Nephron progenitor cell (in vitro differentiated cells): Measurements from ENCODE around the gene SYNE2.
A peak's percentile ranks its signal among the peaks of the same experiment; 100 is the strongest.

Experiments
- DNase-seq: peaks from one replicate; pipeline ENCODE4 v3.0.0; 2021
- H3K27ac Mint-ChIP-seq: 2 replicates; pipeline ENCODE4 v1.8.0; 2021; ENCODE audit warnings: mild to moderate bottlenecking, moderate library complexity, mixed read lengths
- H3K27me3 Mint-ChIP-seq: 2 replicates; pipeline ENCODE4 v1.8.0; 2021; ENCODE audit warnings: mild to moderate bottlenecking, low read depth, mixed read lengths; ENCODE audit not compliant: poor library complexity
- H3K36me3 Mint-ChIP-seq: 2 replicates; pipeline ENCODE4 v1.8.0; 2021; ENCODE audit warnings: low read depth, mixed read lengths
- H3K4me1 Mint-ChIP-seq: 2 replicates; pipeline ENCODE4 v1.8.0; 2021; ENCODE audit warnings: mixed read lengths
- H3K4me3 Mint-ChIP-seq: 2 replicates; pipeline ENCODE4 v1.8.0; 2021; ENCODE audit warnings: mild to moderate bottlenecking, moderate library complexity, mixed read lengths
- H3K9me3 Mint-ChIP-seq: 2 replicates; pipeline ENCODE4 v1.8.0; 2021; ENCODE audit warnings: mild to moderate bottlenecking, moderate library complexity, mixed read lengths
- CTCF ChIP-seq: fragments of 200-600 bp; sonication (generic); IDR thresholded peaks from 2 replicates; pipeline ENCODE4 v1.5.0; 2021; ENCODE audit warnings: antibody characterized with exemption

SYNE2 gene

GRCh38 chr14:63904724-63905123 is 51.9 kb downstream of the SYNE2 start:
- Mint-ChIP-seq H3K9me3 (peaks cover 36% of the 10 kb centered on the region), H3K27ac (no peak overlapping the region), H3K27me3 (no peaks in the 10 kb centered on the region)

GRCh38 chr14:63905370-63905769 is 52.6 kb downstream of the SYNE2 start:
- Mint-ChIP-seq H3K27me3 (no peaks in the 10 kb centered on the region), H3K4me3 (no peak overlapping the region), H3K9me3 (peaks cover 30% of the 10 kb centered on the region), H3K27ac (no peak overlapping the region), H3K36me3 (peaks cover 34% of the 10 kb centered on the region), H3K4me1 (no peaks in the 10 kb centered on the region)
- TF ChIP-seq CTCF = no peak
- DNase-seq = no peak

More at GRCh38 chr14:63904724-63905123, 51.9 kb downstream of the SYNE2 start:
- Mint-ChIP-seq H3K36me3 (peaks cover 40% of the 10 kb centered on the region), H3K4me3 (no peak overlapping the region), H3K4me1 (no peaks in the 10 kb centered on the region)
- no peak for DNase-seq
- no peak for TF ChIP-seq CTCF

DNA sequence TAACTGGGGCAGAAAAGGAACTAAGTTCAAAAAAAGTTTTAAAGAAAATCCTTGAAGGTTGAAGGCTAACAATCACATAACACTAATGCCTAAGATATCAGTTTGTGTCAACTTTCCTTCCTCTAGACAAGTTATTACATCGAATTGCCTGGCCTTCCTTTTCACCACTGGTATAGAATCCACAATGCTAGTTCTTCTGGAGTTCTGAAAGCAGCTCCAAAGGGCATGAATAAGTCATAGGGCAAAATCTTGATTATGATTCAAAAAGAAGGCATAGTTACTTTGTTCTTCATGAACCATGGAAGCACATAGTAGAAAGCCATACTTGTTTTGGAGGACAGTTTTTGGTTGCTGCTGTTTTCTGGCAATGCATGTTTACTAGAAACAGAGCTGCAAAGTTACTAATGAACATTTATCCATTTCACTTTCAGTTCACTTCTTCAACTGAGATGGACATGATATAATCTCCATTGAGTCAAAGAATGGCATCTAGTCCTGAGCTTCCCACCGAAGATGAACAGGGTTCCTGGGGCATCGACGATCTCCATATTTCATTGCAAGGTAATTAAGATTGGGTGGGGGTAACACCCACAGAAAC is 56.0 kb downstream of the SYNE2 start:
- no peak for TF ChIP-seq CTCF
- H3K36me3 Mint-ChIP-seq = peaks cover 19% of the 10 kb centered on the region
- H3K27ac Mint-ChIP-seq = no peak overlapping the region
- no peak overlapping the region for H3K4me3 Mint-ChIP-seq
- DNase-seq = no peak
- H3K27me3 Mint-ChIP-seq = peaks cover 4% of the 10 kb centered on the region
- H3K9me3 Mint-ChIP-seq = peaks cover 24% of the 10 kb centered on the region
- H3K4me1 Mint-ChIP-seq = peaks cover 19% of the 10 kb centered on the region

GRCh38 chr14:63909984-63910383 is 57.2 kb downstream of the SYNE2 start:
- TF ChIP-seq CTCF = no peak
- H3K27ac Mint-ChIP-seq = no peak overlapping the region
- peaks cover 19% of the 10 kb centered on the region for H3K4me1 Mint-ChIP-seq
- peaks cover 16% of the 10 kb centered on the region for H3K9me3 Mint-ChIP-seq
- no peak for DNase-seq
- H3K27me3 Mint-ChIP-seq = peaks cover 4% of the 10 kb centered on the region
- H3K36me3 Mint-ChIP-seq = peaks cover 7% of the 10 kb centered on the region
- H3K4me3 Mint-ChIP-seq = no peak overlapping the region

DNA sequence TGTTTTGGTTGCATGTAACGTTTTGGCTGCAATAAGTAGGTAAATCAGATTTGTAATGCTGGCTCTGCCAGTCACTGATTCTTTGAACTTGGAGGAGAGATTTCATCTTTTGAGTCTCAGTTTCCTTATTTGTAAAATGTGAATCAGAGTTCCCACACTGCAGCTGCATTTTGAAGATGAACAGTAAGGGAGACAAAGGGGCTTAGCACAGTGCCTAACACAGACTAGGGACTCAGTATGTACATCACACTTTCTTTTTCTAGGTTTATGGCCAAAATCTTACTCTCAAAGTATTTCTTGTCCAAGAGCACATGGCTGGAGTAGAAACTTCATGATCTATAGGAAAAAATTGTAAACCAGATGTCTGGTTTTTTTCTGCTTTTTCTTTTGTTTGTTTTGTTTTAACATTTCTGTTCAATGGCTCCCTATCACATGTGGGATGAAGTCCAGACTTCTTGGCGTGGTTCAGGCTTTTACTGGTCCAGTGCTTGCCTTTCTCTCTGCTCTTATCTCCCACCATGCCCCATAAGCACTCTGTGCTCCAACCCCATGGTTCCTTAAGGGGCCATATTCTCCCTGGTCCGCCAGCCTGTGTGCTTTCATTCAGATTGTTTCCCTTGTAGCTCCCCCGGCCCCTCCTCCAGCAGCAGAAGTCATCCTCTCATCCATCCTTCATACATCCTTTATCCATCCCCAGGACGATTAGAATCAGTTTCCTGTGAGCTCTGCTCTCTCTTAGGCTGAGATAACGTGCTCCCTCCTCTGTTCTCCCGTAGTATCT is 58.0 kb downstream of the SYNE2 start:
- Mint-ChIP-seq H3K36me3 (no peaks in the 10 kb centered on the region), H3K9me3 (peaks cover 8% of the 10 kb centered on the region), H3K27me3 (peaks cover 4% of the 10 kb centered on the region), H3K4me3 (no peak overlapping the region), H3K27ac (peak overlapping the region; percentile 44), H3K4me1 (peaks cover 19% of the 10 kb centered on the region)
- no peak for TF ChIP-seq CTCF
- no peak for DNase-seq
